ENCODE data around the gene KDM5B. TPM values are rescaled to one million over a fixed set of nuclear protein-coding genes. Genes with fewer than 3 reads are reported as not detected.

Gene KDM5B
- total and polyA plus RNA-seq, 7 donors: 10.9 to 68.1 (median 29.7) TPM

DNA sequence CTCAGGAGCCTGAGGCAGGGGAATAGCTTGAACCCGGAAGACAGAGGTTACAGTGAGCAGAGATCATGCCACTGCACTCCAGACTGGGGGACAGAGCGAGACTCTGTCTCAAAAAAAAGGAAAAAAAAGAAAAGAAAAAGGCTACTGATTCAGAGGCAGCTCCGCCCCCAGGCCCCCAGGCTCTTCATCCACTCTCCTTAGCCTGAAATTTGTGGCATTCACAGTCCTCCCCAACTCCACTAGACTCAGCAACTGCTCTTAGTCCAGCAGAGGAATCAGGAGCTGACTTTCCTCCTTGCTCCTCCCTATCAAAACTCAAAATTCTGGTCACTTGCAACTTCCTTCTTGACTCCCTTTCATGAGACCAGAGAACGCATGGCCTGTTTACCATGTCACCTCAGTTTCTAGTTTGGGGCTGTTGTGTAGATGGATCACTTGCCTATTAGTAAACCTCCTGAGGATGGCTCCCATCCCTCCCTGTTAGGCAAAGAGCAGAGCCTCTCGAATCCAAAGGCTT lies 29.6 kb upstream of the KDM5B start:
- intact Hi-C loops (cut with DNase I): no loop called here
- H3K9me3 ChIP-seq: no peaks in the 10 kb centered on the region
- H3K36me3 ChIP-seq: no peaks in the 10 kb centered on the region
- TF ChIP-seq, protein P1, sequence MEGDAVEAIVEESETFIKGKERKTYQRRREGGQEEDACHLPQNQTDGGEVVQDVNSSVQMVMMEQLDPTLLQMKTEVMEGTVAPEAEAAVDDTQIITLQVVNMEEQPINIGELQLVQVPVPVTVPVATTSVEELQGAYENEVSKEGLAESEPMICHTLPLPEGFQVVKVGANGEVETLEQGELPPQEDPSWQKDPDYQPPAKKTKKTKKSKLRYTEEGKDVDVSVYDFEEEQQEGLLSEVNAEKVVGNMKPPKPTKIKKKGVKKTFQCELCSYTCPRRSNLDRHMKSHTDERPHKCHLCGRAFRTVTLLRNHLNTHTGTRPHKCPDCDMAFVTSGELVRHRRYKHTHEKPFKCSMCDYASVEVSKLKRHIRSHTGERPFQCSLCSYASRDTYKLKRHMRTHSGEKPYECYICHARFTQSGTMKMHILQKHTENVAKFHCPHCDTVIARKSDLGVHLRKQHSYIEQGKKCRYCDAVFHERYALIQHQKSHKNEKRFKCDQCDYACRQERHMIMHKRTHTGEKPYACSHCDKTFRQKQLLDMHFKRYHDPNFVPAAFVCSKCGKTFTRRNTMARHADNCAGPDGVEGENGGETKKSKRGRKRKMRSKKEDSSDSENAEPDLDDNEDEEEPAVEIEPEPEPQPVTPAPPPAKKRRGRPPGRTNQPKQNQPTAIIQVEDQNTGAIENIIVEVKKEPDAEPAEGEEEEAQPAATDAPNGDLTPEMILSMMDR (IDR thresholded peaks at IDR 0.05): no peak
- TF ChIP-seq POLR2AphosphoS5 (IDR thresholded peaks at IDR 0.05) (no peak), POLR2A (IDR thresholded peaks at IDR 0.05) (no peak), EP300 (IDR thresholded peaks at IDR 0.05) (no peak)
- DNase-seq: no peak
- 93 to 94% methylated on average over 5 of the region's 5 CpGs for WGBS, 2 donors
- no peak overlapping the region for H3K27ac ChIP-seq
- H3K27me3 ChIP-seq: no peaks in the 10 kb centered on the region
- no peaks in the 10 kb centered on the region for H3K4me1 ChIP-seq
- no peak overlapping the region for H3K4me3 ChIP-seq

DNA sequence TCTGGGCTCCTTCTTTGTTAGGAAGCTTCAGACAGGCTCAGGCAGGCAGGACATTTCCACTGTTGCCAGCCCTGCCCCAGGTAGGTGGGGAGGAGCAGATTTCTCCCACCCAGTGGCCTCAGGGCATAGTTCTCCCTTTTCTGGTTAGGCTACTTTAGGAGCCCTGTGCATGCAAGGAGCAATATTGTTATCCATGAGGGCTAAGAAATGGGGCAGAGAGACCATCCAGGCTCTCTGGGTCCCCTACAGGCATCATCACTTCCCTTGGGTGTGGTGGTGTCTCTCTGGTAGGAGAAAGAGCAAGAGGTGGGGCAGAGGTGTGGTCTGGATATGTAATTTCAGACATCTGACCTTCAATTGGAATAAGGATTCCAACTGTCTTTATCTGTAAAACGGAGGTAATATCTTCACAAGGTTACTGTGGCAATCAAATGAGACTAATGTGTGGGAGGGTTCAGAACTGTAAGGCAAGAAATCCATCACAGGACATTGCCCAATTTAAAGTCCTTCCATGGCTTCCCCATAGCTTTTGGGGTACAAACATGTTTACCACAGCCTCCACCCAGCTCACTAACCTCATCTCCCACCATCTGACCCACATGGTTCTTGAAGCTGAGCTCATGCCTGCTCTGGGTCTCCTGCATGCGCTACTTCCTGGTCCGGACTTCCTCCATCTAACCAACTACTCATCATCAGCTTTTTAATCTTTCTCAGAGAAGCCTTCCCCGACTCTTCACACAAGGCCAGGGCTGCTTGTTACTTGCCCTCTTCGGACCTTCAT lies 28.6 kb upstream of the KDM5B start:
- no peak overlapping the region for H3K4me3 ChIP-seq
- intact Hi-C loops (cut with DNase I): no loop called here
- TF ChIP-seq EP300 (IDR thresholded peaks at IDR 0.05): no peak
- TF ChIP-seq, protein P1 (IDR thresholded peaks at IDR 0.05): no peak
- no peak for TF ChIP-seq POLR2AphosphoS5 (IDR thresholded peaks at IDR 0.05)
- no peak for TF ChIP-seq POLR2A (IDR thresholded peaks at IDR 0.05)
- 64 to 71% methylated on average over 5 of the region's 5 CpGs for WGBS, 2 donors
- H3K27me3 ChIP-seq: no peaks in the 10 kb centered on the region
- H3K27ac ChIP-seq: no peak overlapping the region
- H3K4me1 ChIP-seq: no peaks in the 10 kb centered on the region
- H3K9me3 ChIP-seq: no peaks in the 10 kb centered on the region
- no peaks in the 10 kb centered on the region for H3K36me3 ChIP-seq
- DNase-seq: no peak

GRCh38 chr1:202835548-202836072 lies 27.4 kb upstream of the KDM5B start:
- Histone ChIP-seq H3K9me3 (no peaks in the 10 kb centered on the region), H3K4me1 (no peaks in the 10 kb centered on the region), H3K27me3 (no peaks in the 10 kb centered on the region), H3K36me3 (no peaks in the 10 kb centered on the region), H3K27ac (no peak overlapping the region), H3K4me3 (no peak overlapping the region)
- no peak for DNase-seq
- TF ChIP-seq, protein P1 (IDR thresholded peaks at IDR 0.05): no peak
- TF ChIP-seq POLR2A (IDR thresholded peaks at IDR 0.05) (no peak), EP300 (IDR thresholded peaks at IDR 0.05) (no peak), POLR2AphosphoS5 (IDR thresholded peaks at IDR 0.05) (no peak)
- intact Hi-C loops (cut with DNase I): no loop called here
- 25 to 44% methylated on average over 3 of the region's 3 CpGs for WGBS, 2 donors

- Histone ChIP-seq H3K4me3 (no peak overlapping the region), H3K36me3 (no peaks in the 10 kb centered on the region), H3K27me3 (no peaks in the 10 kb centered on the region), H3K27ac (no peak overlapping the region), H3K9me3 (no peaks in the 10 kb centered on the region), H3K4me1 (no peaks in the 10 kb centered on the region)
- 79 to 90% methylated on average over 10 of the region's 10 CpGs for WGBS, 2 donors
- intact Hi-C loops (cut with DNase I): no loop called here
- no peak for DNase-seq
- TF ChIP-seq POLR2A (IDR thresholded peaks at IDR 0.05) (no peak), POLR2AphosphoS5 (IDR thresholded peaks at IDR 0.05) (no peak), EP300 (IDR thresholded peaks at IDR 0.05) (no peak)
- TF ChIP-seq, protein P1 (IDR thresholded peaks at IDR 0.05): no peak
Observed at GRCh38 chr1:202834771-202835547, 26.7 kb upstream of the KDM5B start.
